ENCODE results near the gene TRAF6. TPM values are rescaled to one million over a fixed set of nuclear protein-coding genes. Genes with fewer than 3 reads are reported as not detected.

TRAF6 gene
- total RNA-seq, 1 experiment from 2014 or later: 4.0 TPM

DNA sequence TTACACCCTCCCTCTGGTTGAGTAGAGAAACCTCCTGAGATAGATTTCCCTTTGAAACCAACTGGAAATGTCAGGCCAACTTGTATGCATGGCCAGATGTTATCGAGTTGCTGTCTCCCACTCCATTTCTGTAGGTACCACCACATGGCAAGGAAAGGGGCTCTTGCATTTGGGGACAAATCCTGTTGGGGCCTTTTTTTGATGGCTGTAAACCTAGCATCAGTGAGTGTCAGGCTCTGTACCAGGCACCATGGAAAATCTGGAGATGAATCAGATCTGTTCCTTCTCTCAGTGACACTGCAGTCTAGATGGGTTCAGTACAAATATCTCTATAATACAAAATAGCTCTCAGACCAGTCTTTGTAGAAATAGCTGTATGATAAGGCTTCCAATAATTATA is 58.4 kb downstream of the TRAF6 start:
- Histone ChIP-seq H4K20me1 (ENCODE audit: low read length) (no peaks in the 10 kb centered on the region), H3K4me2 (ENCODE audit: low read length) (no peak overlapping the region), H3K9ac (ENCODE audit: low read length) (no peak overlapping the region), H3K79me2 (ENCODE audit: low read length) (no peaks in the 10 kb centered on the region), H3K27ac (ENCODE audit: low read length) (no peak overlapping the region), H3K4me3 (ENCODE audit: low read length) (no peak overlapping the region), H3K4me1 (ENCODE audit: insufficient read depth, low read length) (peaks cover 65% of the 10 kb centered on the region), H3F3A (ENCODE audit: low read length, unreplicated experiment) (no peaks in the 10 kb centered on the region), H3K27me3 (ENCODE audit: low read length) (no peaks in the 10 kb centered on the region), H3K9me2 (replicated peaks; ENCODE audit: low read length) (no peaks in the 10 kb centered on the region), H3K36me3 (ENCODE audit: low read depth, low read length) (no peaks in the 10 kb centered on the region), H3K9me3 (ENCODE audit: low read length) (no peaks in the 10 kb centered on the region), H2AFZ (ENCODE audit: low read length) (no peak overlapping the region)
- intact Hi-C loops (cut with micrococcal nuclease): no loop called here
- BruUV-seq (replicated peaks): no TSS peak
- TF ChIP-seq EZH2phosphoT487 (IDR thresholded peaks at IDR 0.05; ENCODE audit: borderline replicate concordance, low read length) (no peak), EZH2 (IDR thresholded peaks at IDR 0.05; ENCODE audit: low read length, unreplicated experiment) (no peak)
- TF ChIP-seq, protein P1, sequence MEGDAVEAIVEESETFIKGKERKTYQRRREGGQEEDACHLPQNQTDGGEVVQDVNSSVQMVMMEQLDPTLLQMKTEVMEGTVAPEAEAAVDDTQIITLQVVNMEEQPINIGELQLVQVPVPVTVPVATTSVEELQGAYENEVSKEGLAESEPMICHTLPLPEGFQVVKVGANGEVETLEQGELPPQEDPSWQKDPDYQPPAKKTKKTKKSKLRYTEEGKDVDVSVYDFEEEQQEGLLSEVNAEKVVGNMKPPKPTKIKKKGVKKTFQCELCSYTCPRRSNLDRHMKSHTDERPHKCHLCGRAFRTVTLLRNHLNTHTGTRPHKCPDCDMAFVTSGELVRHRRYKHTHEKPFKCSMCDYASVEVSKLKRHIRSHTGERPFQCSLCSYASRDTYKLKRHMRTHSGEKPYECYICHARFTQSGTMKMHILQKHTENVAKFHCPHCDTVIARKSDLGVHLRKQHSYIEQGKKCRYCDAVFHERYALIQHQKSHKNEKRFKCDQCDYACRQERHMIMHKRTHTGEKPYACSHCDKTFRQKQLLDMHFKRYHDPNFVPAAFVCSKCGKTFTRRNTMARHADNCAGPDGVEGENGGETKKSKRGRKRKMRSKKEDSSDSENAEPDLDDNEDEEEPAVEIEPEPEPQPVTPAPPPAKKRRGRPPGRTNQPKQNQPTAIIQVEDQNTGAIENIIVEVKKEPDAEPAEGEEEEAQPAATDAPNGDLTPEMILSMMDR (conservative IDR thresholded peaks at IDR 0.05; ENCODE audit: low read depth, low read length): no peak
- CTCF ChIA-PET: no interaction called here
- no peak for DNase-seq
- POLR2A ChIA-PET (ENCODE audit: unreplicated experiment): no interaction called here
- no peak for ATAC-seq

DNA sequence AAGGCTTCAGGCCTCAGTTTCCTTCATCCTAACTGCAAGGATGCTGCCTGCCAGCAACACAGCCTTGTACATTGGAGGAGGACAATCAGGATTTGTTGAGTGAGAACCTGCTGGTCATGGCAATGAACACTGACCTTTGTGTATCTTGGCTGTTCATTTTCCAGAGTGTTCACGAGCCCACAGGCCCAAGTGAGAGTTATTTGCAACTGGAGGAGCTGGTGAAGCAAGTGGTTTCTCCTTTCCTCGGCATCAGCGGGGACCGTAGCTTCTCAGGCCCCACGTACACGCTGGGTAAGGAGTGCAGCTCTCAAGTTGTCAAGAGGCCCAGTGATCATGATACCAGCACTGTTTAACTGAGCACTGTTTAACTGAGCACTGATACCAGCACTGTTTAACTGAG is 59.0 kb downstream of the TRAF6 start:
- CTCF ChIA-PET: no interaction called here
- no peak overlapping the region for H3K4me2 ChIP-seq (ENCODE audit: low read length)
- no peaks in the 10 kb centered on the region for H3K27me3 ChIP-seq (ENCODE audit: low read length)
- H3K9ac ChIP-seq (ENCODE audit: low read length): no peak overlapping the region
- H3K27ac ChIP-seq (ENCODE audit: low read length): no peak overlapping the region
- no peaks in the 10 kb centered on the region for H3K36me3 ChIP-seq (ENCODE audit: low read depth, low read length)
- no peak overlapping the region for H3K4me3 ChIP-seq (ENCODE audit: low read length)
- H3K79me2 ChIP-seq (ENCODE audit: low read length): no peaks in the 10 kb centered on the region
- H4K20me1 ChIP-seq (ENCODE audit: low read length): no peaks in the 10 kb centered on the region
- DNase-seq: no peak
- no peak for ATAC-seq
- H2AFZ ChIP-seq (ENCODE audit: low read length): no peak overlapping the region
- H3K9me2 ChIP-seq (replicated peaks; ENCODE audit: low read length): no peaks in the 10 kb centered on the region
- no peaks in the 10 kb centered on the region for H3F3A ChIP-seq (ENCODE audit: low read length, unreplicated experiment)
- H3K4me1 ChIP-seq (ENCODE audit: insufficient read depth, low read length): peaks cover 61% of the 10 kb centered on the region
- intact Hi-C loops (cut with micrococcal nuclease): no loop called here
- no peaks in the 10 kb centered on the region for H3K9me3 ChIP-seq (ENCODE audit: low read length)
- no TSS peak for BruUV-seq (replicated peaks)
- TF ChIP-seq, protein P1 (conservative IDR thresholded peaks at IDR 0.05; ENCODE audit: low read depth, low read length): no peak
- TF ChIP-seq EZH2phosphoT487 (IDR thresholded peaks at IDR 0.05; ENCODE audit: borderline replicate concordance, low read length) (no peak), EZH2 (IDR thresholded peaks at IDR 0.05; ENCODE audit: low read length, unreplicated experiment) (no peak)
- POLR2A ChIA-PET (ENCODE audit: unreplicated experiment): no interaction called here

DNA sequence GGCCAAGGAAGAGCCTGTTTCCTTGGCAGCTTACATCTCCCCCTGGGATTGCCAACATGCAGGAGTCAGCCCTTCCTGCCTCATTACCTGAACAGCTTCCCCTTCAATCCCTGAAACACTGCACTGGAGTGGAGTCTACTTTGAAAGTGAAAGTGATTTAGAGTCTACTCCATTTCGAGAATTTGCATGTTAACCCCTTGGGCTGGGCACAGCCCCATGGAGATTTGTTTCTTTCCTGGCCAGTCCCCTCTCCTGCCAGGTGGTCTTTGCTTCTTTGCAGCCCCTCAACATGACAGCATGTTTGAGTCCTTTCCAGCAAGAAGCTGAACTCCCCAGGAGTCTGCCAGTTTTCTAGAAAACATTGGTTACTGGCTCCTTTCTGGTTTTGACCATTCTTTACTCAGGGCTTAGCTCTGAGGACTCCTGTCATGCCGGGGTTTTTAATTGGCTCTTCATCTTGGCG is 59.9 kb downstream of the TRAF6 start:
- POLR2A ChIA-PET (ENCODE audit: unreplicated experiment): no interaction called here
- Histone ChIP-seq H3K4me1 (ENCODE audit: insufficient read depth, low read length) (peaks cover 52% of the 10 kb centered on the region), H3K79me2 (ENCODE audit: low read length) (no peaks in the 10 kb centered on the region), H3K9me3 (ENCODE audit: low read length) (no peaks in the 10 kb centered on the region), H3K9ac (ENCODE audit: low read length) (no peak overlapping the region), H3K36me3 (ENCODE audit: low read depth, low read length) (no peaks in the 10 kb centered on the region), H3K27me3 (ENCODE audit: low read length) (no peaks in the 10 kb centered on the region), H3K4me2 (ENCODE audit: low read length) (peak overlapping the region; percentile 69), H3K9me2 (replicated peaks; ENCODE audit: low read length) (no peaks in the 10 kb centered on the region), H2AFZ (ENCODE audit: low read length) (no peak overlapping the region), H3K4me3 (ENCODE audit: low read length) (no peak overlapping the region), H4K20me1 (ENCODE audit: low read length) (no peaks in the 10 kb centered on the region), H3K27ac (ENCODE audit: low read length) (no peak overlapping the region), H3F3A (ENCODE audit: low read length, unreplicated experiment) (no peaks in the 10 kb centered on the region)
- TF ChIP-seq, protein P1 (conservative IDR thresholded peaks at IDR 0.05; ENCODE audit: low read depth, low read length): no peak
- TF ChIP-seq EZH2 (IDR thresholded peaks at IDR 0.05; ENCODE audit: low read length, unreplicated experiment) (no peak), EZH2phosphoT487 (IDR thresholded peaks at IDR 0.05; ENCODE audit: borderline replicate concordance, low read length) (no peak)
- BruUV-seq (replicated peaks): no TSS peak
- DNase-seq (no peak), ATAC-seq (no peak)
- CTCF ChIA-PET: no interaction called here
- intact Hi-C loops (cut with micrococcal nuclease): no loop called here

Measured in PC-3 (cell line).